Tibial nerve (tissue), 3 donors: ENCODE measurements around the gene SLC29A3.

Experiments
- POLR2A ChIP-seq, 2 donors: fragments of 450-650 bp; IDR thresholded peaks; one replicate each; pipeline ENCODE4 v1.6.1; 2017; ENCODE audit warnings: antibody characterized with exemption in 2 of 2, mild to moderate bottlenecking in 2 of 2, moderate library complexity in 2 of 2
- TF ChIP-seq, protein P1 (sequence below), 5 experiments: fragments of 200-600 bp in 3 of 5; fragments of 450-650 bp in 2 of 5; sonication (generic) in 3 of 5; IDR thresholded peaks; one replicate each; pipeline ENCODE4 v1.5.1; 2016 to 2019; ENCODE audit warnings: antibody characterized with exemption in 5 of 5, mild to moderate bottlenecking in 3 of 5, moderate library complexity in 2 of 5

- no peak for TF ChIP-seq POLR2A (IDR thresholded peaks at IDR 0.05)
- TF ChIP-seq, protein P1, sequence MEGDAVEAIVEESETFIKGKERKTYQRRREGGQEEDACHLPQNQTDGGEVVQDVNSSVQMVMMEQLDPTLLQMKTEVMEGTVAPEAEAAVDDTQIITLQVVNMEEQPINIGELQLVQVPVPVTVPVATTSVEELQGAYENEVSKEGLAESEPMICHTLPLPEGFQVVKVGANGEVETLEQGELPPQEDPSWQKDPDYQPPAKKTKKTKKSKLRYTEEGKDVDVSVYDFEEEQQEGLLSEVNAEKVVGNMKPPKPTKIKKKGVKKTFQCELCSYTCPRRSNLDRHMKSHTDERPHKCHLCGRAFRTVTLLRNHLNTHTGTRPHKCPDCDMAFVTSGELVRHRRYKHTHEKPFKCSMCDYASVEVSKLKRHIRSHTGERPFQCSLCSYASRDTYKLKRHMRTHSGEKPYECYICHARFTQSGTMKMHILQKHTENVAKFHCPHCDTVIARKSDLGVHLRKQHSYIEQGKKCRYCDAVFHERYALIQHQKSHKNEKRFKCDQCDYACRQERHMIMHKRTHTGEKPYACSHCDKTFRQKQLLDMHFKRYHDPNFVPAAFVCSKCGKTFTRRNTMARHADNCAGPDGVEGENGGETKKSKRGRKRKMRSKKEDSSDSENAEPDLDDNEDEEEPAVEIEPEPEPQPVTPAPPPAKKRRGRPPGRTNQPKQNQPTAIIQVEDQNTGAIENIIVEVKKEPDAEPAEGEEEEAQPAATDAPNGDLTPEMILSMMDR (IDR thresholded peaks at IDR 0.05) = no peak
Measured at GRCh38 chr10:71289421-71290130, 29.5 kb upstream of the SLC29A3 start.
